ENCODE results near the gene PHF5A.
"Not testable (repeated sequence)": the region's sequence is repeated elsewhere in the genome, so short reads cannot be mapped to it uniquely, and the experiment has no call there.

DNA sequence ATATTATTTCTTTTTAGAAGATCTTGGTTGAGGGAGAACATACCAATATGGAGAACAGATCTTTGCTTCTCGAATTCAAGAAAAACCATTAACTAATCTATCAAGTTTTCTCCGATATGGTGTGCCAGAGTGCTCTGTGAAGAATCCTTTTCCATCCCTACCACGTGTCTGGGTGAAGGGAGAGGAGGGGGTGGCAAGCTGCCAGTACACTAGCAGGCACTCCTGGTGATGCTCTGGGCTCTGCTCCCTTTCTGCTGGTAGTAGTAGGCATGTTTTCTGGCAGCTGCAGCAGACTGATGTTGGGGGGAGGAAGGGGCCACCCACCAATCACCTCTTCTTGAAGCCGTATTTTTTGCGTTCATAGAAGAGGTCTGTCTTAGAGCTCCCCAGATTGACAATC, 8.4 kb downstream of the PHF5A start:
- TF ChIP-seq, protein P1, sequence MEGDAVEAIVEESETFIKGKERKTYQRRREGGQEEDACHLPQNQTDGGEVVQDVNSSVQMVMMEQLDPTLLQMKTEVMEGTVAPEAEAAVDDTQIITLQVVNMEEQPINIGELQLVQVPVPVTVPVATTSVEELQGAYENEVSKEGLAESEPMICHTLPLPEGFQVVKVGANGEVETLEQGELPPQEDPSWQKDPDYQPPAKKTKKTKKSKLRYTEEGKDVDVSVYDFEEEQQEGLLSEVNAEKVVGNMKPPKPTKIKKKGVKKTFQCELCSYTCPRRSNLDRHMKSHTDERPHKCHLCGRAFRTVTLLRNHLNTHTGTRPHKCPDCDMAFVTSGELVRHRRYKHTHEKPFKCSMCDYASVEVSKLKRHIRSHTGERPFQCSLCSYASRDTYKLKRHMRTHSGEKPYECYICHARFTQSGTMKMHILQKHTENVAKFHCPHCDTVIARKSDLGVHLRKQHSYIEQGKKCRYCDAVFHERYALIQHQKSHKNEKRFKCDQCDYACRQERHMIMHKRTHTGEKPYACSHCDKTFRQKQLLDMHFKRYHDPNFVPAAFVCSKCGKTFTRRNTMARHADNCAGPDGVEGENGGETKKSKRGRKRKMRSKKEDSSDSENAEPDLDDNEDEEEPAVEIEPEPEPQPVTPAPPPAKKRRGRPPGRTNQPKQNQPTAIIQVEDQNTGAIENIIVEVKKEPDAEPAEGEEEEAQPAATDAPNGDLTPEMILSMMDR (IDR thresholded peaks at IDR 0.05 in 2 of 3, conservative IDR thresholded peaks at IDR 0.05 in 1 of 3; ENCODE audit: control insufficient read depth in 2 of 3, extremely low read depth in 1 of 3, insufficient read depth in 1 of 3, low read depth in 3 of 3, low read length in 3 of 3), result not testable (repeated sequence)
- TF ChIP-seq MTA3 (IDR thresholded peaks at IDR 0.05; ENCODE audit: borderline replicate concordance, low read length); ZNF274 (IDR thresholded peaks at IDR 0.05; ENCODE audit: insufficient read depth, insufficient read length); RCOR1 (conservative IDR thresholded peaks at IDR 0.05; ENCODE audit: low read depth, low read length); POLR2A (IDR thresholded peaks at IDR 0.05; ENCODE audit: low read depth, low read length); FOXK2 (IDR thresholded peaks at IDR 0.05); ETV6 (conservative IDR thresholded peaks at IDR 0.05 in 1 of 2, IDR thresholded peaks at IDR 0.05 in 1 of 2; ENCODE audit: borderline replicate concordance in 1 of 2, low read depth in 1 of 2): not testable (repeated sequence)
- TF ChIP-seq, protein P2, sequence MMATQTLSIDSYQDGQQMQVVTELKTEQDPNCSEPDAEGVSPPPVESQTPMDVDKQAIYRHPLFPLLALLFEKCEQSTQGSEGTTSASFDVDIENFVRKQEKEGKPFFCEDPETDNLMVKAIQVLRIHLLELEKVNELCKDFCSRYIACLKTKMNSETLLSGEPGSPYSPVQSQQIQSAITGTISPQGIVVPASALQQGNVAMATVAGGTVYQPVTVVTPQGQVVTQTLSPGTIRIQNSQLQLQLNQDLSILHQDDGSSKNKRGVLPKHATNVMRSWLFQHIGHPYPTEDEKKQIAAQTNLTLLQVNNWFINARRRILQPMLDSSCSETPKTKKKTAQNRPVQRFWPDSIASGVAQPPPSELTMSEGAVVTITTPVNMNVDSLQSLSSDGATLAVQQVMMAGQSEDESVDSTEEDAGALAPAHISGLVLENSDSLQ (IDR thresholded peaks at IDR 0.05), result not testable (repeated sequence)
- TF ChIP-seq, protein P3, sequence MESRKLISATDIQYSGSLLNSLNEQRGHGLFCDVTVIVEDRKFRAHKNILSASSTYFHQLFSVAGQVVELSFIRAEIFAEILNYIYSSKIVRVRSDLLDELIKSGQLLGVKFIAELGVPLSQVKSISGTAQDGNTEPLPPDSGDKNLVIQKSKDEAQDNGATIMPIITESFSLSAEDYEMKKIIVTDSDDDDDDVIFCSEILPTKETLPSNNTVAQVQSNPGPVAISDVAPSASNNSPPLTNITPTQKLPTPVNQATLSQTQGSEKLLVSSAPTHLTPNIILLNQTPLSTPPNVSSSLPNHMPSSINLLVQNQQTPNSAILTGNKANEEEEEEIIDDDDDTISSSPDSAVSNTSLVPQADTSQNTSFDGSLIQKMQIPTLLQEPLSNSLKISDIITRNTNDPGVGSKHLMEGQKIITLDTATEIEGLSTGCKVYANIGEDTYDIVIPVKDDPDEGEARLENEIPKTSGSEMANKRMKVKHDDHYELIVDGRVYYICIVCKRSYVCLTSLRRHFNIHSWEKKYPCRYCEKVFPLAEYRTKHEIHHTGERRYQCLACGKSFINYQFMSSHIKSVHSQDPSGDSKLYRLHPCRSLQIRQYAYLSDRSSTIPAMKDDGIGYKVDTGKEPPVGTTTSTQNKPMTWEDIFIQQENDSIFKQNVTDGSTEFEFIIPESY (IDR thresholded peaks at IDR 0.05), result not testable (repeated sequence)
- TF ChIP-seq, protein P4, sequence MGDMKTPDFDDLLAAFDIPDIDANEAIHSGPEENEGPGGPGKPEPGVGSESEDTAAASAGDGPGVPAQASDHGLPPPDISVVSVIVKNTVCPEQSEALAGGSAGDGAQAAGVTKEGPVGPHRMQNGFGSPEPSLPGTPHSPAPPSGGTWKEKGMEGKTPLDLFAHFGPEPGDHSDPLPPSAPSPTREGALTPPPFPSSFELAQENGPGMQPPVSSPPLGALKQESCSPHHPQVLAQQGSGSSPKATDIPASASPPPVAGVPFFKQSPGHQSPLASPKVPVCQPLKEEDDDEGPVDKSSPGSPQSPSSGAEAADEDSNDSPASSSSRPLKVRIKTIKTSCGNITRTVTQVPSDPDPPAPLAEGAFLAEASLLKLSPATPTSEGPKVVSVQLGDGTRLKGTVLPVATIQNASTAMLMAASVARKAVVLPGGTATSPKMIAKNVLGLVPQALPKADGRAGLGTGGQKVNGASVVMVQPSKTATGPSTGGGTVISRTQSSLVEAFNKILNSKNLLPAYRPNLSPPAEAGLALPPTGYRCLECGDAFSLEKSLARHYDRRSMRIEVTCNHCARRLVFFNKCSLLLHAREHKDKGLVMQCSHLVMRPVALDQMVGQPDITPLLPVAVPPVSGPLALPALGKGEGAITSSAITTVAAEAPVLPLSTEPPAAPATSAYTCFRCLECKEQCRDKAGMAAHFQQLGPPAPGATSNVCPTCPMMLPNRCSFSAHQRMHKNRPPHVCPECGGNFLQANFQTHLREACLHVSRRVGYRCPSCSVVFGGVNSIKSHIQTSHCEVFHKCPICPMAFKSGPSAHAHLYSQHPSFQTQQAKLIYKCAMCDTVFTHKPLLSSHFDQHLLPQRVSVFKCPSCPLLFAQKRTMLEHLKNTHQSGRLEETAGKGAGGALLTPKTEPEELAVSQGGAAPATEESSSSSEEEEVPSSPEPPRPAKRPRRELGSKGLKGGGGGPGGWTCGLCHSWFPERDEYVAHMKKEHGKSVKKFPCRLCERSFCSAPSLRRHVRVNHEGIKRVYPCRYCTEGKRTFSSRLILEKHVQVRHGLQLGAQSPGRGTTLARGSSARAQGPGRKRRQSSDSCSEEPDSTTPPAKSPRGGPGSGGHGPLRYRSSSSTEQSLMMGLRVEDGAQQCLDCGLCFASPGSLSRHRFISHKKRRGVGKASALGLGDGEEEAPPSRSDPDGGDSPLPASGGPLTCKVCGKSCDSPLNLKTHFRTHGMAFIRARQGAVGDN (IDR thresholded peaks at IDR 0.05), result not testable (repeated sequence)
- TF ChIP-seq, protein P5, sequence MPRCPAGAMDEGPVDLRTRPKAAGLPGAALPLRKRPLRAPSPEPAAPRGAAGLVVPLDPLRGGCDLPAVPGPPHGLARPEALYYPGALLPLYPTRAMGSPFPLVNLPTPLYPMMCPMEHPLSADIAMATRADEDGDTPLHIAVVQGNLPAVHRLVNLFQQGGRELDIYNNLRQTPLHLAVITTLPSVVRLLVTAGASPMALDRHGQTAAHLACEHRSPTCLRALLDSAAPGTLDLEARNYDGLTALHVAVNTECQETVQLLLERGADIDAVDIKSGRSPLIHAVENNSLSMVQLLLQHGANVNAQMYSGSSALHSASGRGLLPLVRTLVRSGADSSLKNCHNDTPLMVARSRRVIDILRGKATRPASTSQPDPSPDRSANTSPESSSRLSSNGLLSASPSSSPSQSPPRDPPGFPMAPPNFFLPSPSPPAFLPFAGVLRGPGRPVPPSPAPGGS (IDR thresholded peaks at IDR 0.05; ENCODE audit: borderline replicate concordance, insufficient read depth, low read depth, low read length, poor library complexity, severe bottlenecking), result not testable (repeated sequence)
